Left lung (tissue), 10 donors: Measurements from ENCODE around the gene DSCAM. TPM values are rescaled to one million over a fixed set of nuclear protein-coding genes. Genes with fewer than 3 reads are reported as not detected.

Source experiments
- ATAC-seq: fragments of 200-7000 bp; cut with Tn5 transposase; one replicate; pipeline ENCODE4 v1.9.1; 2020; ENCODE audit warnings: moderate library complexity
- DNase-seq, 4 donors: peaks; one replicate each; pipeline ENCODE4 v3.0.0-alpha.2; 2013 to 2020
- H3K27ac ChIP-seq, 2 donors: fragments of 200-600 bp; sonication (generic) in 1 of 2; one replicate each; pipeline versions ENCODE4 v1.5.0 to v1.8.0; 2020 to 2021
- H3K27me3 ChIP-seq, 2 donors: fragments of 200-600 bp; sonication (generic) in 1 of 2; one replicate each; pipeline versions ENCODE4 v1.5.0 to v1.8.0; 2020 to 2021
- H3K36me3 ChIP-seq, 2 donors: fragments of 200-600 bp; sonication (generic) in 1 of 2; one replicate each; pipeline versions ENCODE4 v1.5.0 to v1.8.0; 2020 to 2021
- H3K4me1 ChIP-seq, 2 donors: fragments of 200-600 bp; one replicate each; pipeline ENCODE4 v1.8.0; 2021
- H3K4me3 ChIP-seq, 2 donors: fragments of 200-600 bp; sonication (generic) in 1 of 2; one replicate each; pipeline versions ENCODE4 v1.5.0 to v1.8.0; 2020 to 2021; ENCODE audit warnings: mild to moderate bottlenecking in 1 of 2
- H3K9me3 ChIP-seq, 2 donors: fragments of 200-600 bp; sonication (generic) in 1 of 2; one replicate each; pipeline versions ENCODE4 v1.5.0 to v1.8.0; 2020 to 2021
- intact Hi-C, 2 donors: fragments of 100-400 bp; cut with DNase I; formaldehyde crosslinking; loops; one replicate each; pipeline versions ENCODE4 v1.11.2 to v1.14.2; 2022
- polyA plus RNA-seq, 6 donors: library from polyadenylated mRNA; unstranded; fragments of 120-200 nt; gene quantifications; one replicate each; pipeline ENCODE4 v1.2.1, GENCODE V29; 2013; ENCODE audit not compliant: insufficient read length in 6 of 6
- total RNA-seq, 2 donors: library from RNA; stranded (reverse); fragmentation: NEBNext Ultra II Directional; extraction: Animal tissue kit (Norgen Biotek cat#: 25700); gene quantifications; one replicate each; pipeline ENCODE4 v1.2.1, GENCODE V29; 2021
- TF ChIP-seq, protein P1 (sequence below), 2 donors: fragments of 200-600 bp; sonication (generic) in 1 of 2; IDR thresholded peaks; one replicate each; pipeline versions ENCODE4 v1.5.0 to v1.8.0; 2021; ENCODE audit warnings: antibody characterized with exemption in 2 of 2
- donor health status: DM: no; HTN: yes; CAD: no.
- donor health status: DM: no; HTN: no; CAD: no.

The DSCAM gene
- total and polyA plus RNA-seq, 8 donors = 0.03 to 0.24 (median 0.07) TPM; not detected in 1

DNA sequence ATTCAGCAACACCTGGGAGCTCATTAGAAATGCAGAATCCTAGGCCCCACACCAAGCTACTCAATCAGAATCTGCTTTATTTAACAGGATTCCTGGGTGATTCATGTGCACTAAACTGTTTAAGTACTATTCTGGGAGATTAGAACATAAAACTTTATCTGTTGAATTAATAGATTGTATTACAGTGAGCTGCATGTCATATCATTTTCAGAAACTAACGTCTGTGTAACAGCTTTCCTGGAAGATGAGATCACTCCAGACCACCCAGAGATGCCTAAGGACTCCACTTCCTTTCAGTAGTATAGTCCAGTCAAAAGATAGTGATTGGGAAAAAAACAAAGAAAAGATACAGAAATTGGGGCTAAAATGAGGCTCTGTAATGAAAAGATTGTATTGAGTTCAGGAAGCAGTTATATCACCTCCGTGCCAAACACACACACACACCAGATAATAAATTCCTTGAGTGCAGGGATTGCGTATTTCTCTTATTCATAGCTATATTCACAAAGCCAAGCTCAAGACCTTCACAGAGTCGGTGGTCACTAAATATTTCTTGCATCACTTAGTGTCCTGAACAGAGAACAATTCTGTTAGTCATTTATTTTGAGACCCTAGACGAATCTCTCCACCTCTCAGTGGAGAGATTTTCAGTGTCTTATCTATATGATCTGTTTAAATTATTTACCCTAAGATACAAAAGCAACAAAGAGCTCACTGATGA lies 178.2 kb downstream of the DSCAM start:
- TF ChIP-seq, protein P1, sequence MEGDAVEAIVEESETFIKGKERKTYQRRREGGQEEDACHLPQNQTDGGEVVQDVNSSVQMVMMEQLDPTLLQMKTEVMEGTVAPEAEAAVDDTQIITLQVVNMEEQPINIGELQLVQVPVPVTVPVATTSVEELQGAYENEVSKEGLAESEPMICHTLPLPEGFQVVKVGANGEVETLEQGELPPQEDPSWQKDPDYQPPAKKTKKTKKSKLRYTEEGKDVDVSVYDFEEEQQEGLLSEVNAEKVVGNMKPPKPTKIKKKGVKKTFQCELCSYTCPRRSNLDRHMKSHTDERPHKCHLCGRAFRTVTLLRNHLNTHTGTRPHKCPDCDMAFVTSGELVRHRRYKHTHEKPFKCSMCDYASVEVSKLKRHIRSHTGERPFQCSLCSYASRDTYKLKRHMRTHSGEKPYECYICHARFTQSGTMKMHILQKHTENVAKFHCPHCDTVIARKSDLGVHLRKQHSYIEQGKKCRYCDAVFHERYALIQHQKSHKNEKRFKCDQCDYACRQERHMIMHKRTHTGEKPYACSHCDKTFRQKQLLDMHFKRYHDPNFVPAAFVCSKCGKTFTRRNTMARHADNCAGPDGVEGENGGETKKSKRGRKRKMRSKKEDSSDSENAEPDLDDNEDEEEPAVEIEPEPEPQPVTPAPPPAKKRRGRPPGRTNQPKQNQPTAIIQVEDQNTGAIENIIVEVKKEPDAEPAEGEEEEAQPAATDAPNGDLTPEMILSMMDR (IDR thresholded peaks at IDR 0.05) = no peak
- Histone ChIP-seq H3K27ac (no peak overlapping the region), H3K4me1 (no peaks in the 10 kb centered on the region), H3K27me3 (no peaks in the 10 kb centered on the region), H3K36me3 (no peaks in the 10 kb centered on the region), H3K9me3 (no peaks in the 10 kb centered on the region), H3K4me3 (no peak overlapping the region)
- DNase-seq (no peak), ATAC-seq (no peak)
- intact Hi-C loops = no loop called here

DNA sequence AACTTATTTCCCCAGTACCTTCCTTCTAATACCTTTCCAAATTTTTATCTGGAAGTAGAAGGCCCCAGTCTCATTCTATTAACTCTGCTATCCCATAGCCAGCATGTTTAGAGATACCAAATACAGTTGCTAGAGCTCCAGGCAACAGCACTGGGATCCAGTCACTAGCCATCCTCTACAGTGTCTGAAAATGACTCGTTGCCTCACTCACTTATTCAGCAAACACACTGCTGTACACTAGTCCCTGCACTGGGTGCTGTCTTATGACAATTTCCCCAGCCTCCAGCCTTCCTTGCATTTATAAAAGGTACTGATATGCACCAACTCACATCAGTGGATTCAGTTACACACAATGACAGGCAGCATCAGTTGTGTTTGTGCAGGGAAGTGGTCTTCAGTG lies 179.0 kb downstream of the DSCAM start:
- Histone ChIP-seq H3K27me3 (no peaks in the 10 kb centered on the region), H3K4me3 (no peak overlapping the region), H3K27ac (no peak overlapping the region), H3K9me3 (no peaks in the 10 kb centered on the region), H3K4me1 (no peaks in the 10 kb centered on the region), H3K36me3 (no peaks in the 10 kb centered on the region)
- TF ChIP-seq, protein P1 (IDR thresholded peaks at IDR 0.05) = no peak
- no peak for DNase-seq
- no peak for ATAC-seq
- intact Hi-C loops = no loop called here

DNA sequence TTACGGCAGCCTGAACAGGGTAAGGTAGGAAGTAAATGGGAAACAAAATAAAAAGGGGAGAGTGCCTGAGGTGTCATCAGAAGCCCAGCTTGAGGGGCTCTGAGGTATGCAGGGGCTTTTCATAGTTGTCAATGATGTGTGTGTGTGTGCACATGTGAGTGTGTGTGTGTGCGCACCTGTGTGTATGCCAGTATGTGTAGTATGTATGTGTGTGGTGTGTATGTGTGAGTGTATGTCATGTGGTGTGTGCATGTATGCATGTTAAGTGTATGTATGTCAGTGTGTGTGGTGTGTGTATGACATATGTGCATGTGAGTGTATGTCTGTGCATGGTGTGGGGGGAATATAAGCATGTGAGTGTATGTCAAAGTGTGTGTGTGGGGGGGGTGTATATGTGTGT lies 184.1 kb downstream of the DSCAM start:
- DNase-seq = no peak
- Histone ChIP-seq H3K4me1 (no peaks in the 10 kb centered on the region), H3K9me3 (no peaks in the 10 kb centered on the region), H3K27ac (no peak overlapping the region), H3K4me3 (no peak overlapping the region), H3K27me3 (no peaks in the 10 kb centered on the region), H3K36me3 (no peaks in the 10 kb centered on the region)
- intact Hi-C loops = no loop called here
- TF ChIP-seq, protein P1 (IDR thresholded peaks at IDR 0.05) = no peak
- ATAC-seq = no peak

DNA sequence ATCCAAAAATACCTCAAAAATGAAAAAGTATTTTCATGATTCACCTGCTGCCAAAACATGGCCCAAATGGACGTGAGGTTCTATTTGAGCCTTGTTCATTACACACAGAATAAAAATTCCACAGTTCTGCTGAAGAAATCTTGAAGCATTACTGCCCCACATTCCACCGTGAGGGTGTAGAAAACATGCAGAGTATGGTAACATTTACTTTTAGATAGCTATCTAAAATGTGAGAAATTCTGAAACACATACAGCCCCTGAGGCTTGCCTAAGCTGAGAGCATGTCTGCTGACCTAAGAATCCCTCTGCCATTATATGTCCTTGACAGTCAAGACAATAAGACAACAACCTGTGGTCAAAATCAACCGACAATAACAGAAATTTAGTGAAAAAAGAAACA lies 186.5 kb downstream of the DSCAM start:
- intact Hi-C loops = no loop called here
- TF ChIP-seq, protein P1 (IDR thresholded peaks at IDR 0.05) = no peak
- no peak for DNase-seq
- H3K27me3 ChIP-seq = no peaks in the 10 kb centered on the region
- H3K27ac ChIP-seq = no peak overlapping the region
- peaks cover 0 to 3% of the 10 kb centered on the region in 2 donors for H3K9me3 ChIP-seq
- no peak overlapping the region for H3K4me3 ChIP-seq
- no peaks in the 10 kb centered on the region for H3K4me1 ChIP-seq
- H3K36me3 ChIP-seq = no peaks in the 10 kb centered on the region
- peak; percentile 38 for ATAC-seq

DNA sequence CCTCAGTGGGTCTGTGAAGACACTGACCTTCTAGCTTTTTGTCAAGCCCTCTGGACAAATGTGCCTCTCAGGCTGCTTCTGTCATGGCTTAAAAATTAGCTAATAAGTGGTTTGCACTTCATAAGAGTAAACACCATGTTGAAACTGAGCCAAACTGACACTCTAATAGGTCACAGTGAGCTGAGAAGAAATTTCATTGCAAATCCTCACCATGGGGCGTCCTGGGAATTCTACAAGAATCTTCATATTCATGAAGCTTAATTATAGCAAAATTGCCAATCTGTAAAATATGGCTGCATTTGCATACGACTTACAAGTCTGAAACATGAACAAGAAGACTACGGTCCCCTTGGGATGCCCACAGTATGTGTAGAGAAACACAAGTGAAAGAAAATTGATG lies 188.6 kb downstream of the DSCAM start:
- DNase-seq (peak in 2 of 4 donors; percentile 26 to 54), ATAC-seq (peak; percentile 89)
- H3K36me3 ChIP-seq = no peaks in the 10 kb centered on the region
- H3K4me3 ChIP-seq = no peak overlapping the region
- no peak overlapping the region for H3K27ac ChIP-seq
- intact Hi-C loops = no loop called here
- peaks cover 0 to 3% of the 10 kb centered on the region in 2 donors for H3K9me3 ChIP-seq
- TF ChIP-seq, protein P1 (IDR thresholded peaks at IDR 0.05) = no peak
- H3K4me1 ChIP-seq = no peaks in the 10 kb centered on the region
- H3K27me3 ChIP-seq = no peaks in the 10 kb centered on the region
